Lower leg skin (tissue), 3 donors: ENCODE measurements around the gene DNAH1.

Experiments used
- POLR2A ChIP-seq, 2 donors: fragments of 450-650 bp; IDR thresholded peaks; one replicate each; pipeline ENCODE4 v1.6.1; 2016 to 2017; ENCODE audit warnings: antibody characterized with exemption in 2 of 2, mild to moderate bottlenecking in 1 of 2, moderate library complexity in 1 of 2
- TF ChIP-seq, protein P1 (sequence below), 3 donors: fragments of 450-650 bp; IDR thresholded peaks; one replicate each; pipeline ENCODE4 v1.5.1; 2016; ENCODE audit warnings: antibody characterized with exemption in 3 of 3, mild to moderate bottlenecking in 3 of 3, moderate library complexity in 2 of 3

DNA sequence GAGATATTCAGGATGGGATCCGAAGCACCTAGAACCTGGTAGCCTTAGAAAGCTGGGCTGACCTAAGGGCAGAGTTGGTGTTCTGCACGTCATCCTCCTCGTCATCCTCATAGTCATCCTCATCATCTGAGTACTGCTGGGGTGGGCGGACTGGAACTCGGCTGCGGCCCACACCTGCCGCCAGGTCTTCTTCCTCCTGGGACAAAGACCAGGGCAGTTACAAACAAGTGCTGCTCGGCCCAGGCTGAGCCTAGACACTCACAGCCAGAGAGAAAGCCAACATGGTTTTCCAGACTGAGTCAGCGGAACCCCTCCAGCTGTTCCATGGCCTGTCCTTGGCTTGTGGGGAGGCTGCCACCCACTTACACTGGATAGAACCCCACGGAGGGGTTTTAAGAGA, 88.3 kb downstream of the DNAH1 start:
- no peak for TF ChIP-seq POLR2A (IDR thresholded peaks at IDR 0.05)
- TF ChIP-seq, protein P1, sequence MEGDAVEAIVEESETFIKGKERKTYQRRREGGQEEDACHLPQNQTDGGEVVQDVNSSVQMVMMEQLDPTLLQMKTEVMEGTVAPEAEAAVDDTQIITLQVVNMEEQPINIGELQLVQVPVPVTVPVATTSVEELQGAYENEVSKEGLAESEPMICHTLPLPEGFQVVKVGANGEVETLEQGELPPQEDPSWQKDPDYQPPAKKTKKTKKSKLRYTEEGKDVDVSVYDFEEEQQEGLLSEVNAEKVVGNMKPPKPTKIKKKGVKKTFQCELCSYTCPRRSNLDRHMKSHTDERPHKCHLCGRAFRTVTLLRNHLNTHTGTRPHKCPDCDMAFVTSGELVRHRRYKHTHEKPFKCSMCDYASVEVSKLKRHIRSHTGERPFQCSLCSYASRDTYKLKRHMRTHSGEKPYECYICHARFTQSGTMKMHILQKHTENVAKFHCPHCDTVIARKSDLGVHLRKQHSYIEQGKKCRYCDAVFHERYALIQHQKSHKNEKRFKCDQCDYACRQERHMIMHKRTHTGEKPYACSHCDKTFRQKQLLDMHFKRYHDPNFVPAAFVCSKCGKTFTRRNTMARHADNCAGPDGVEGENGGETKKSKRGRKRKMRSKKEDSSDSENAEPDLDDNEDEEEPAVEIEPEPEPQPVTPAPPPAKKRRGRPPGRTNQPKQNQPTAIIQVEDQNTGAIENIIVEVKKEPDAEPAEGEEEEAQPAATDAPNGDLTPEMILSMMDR (IDR thresholded peaks at IDR 0.05): no peak
